CD1c-positive myeloid dendritic cell (primary cell): Measurements from ENCODE around the gene PPP1R3E.
"Not testable (repeated sequence)": the region's sequence is repeated elsewhere in the genome, so short reads cannot be mapped to it uniquely, and the experiment has no call there.

Experiments
- DNase-seq: peaks from one replicate; pipeline ENCODE4 v3.0.0-alpha.2; 2016; ENCODE audit errors: extremely low spot score

The PPP1R3E gene

DNA sequence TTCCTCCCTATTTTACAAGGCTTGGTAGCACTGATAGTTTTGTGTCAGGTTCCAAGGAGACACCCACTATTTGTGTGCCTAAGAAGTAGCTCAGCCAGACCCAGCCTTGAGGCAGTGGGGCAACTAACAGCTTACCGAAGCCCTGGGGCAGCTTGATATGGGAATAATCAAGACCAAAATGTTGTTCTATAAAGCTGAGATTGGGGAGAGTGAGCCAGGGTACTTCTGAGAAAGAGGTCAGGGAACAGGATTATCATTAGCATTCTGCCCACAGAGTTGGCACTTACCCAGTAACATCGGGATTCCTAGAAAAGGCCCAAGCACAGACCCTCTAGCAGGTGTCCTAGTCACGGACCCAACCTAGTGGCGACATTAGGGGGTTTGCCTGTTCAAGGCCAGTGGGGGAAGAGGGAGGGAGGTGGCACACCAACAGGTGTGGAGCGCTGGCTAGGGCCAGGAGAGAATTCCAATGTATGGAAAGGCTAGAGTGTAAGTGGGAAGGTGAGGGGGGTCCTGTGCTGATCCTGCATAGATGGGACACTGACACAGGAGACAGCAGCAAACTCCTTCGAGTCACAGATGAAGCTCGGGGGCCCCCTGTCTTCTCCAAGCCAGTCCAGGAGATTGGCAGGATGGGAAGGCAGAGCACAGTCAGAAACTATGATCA, 4.9 kb downstream of the PPP1R3E start:
- no peak for DNase-seq

DNA sequence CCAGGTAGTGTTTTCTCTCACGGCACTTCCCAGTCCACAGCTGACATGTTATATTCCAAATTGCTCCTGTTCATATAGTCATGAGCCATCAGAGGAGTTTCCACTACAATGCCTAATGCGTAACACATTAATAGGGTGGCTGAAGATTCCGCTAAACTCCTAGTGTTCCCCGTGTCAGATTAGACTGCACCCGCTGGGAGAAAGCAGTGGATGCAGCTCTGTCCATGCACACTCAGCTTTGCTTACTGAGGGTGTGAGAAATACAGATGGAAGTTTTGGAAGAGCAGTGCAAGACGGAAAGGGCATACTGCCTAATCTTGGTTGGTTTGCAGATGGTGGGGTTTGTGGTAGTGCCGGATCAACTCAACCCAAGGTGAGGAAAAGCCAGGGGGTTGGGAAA, 5.6 kb downstream of the PPP1R3E start:
- no peak for DNase-seq

DNA sequence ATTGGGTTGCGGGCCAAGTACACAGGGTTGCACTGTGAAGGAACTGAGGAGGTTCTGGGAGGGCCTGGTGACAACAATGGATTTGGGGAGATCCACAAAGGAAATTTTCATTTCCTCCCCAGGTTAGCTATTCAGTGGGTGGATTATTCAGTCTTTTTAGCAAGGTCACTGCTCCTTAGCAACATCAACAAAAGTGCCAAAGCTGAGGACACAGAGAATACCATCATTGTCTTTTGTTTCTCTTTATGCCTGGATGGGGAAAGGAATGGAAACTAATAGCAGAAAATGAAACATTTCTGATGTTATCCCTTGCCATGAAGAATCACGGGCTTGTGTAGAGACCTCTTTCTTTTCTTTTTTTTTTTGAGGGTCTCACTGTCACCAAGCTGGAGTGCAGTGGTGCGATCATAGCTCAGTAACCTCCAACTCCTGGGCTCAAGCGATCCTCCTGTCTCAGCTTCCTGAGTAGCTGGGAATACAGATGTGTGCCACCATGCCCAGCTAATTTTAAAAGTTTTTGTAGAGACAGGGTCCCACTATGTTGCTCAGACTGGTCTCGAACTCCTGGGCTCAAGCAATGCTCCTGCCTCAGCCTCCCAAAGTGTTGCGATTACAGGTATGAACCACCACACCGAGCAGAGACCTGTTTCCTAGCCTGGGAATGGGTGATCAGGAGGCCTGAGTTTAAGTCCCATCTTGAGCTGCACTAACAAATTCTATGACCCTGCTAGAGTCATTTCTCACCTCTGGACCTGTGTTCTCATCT, 6.5 kb downstream of the PPP1R3E start:
- no peak for DNase-seq

DNA sequence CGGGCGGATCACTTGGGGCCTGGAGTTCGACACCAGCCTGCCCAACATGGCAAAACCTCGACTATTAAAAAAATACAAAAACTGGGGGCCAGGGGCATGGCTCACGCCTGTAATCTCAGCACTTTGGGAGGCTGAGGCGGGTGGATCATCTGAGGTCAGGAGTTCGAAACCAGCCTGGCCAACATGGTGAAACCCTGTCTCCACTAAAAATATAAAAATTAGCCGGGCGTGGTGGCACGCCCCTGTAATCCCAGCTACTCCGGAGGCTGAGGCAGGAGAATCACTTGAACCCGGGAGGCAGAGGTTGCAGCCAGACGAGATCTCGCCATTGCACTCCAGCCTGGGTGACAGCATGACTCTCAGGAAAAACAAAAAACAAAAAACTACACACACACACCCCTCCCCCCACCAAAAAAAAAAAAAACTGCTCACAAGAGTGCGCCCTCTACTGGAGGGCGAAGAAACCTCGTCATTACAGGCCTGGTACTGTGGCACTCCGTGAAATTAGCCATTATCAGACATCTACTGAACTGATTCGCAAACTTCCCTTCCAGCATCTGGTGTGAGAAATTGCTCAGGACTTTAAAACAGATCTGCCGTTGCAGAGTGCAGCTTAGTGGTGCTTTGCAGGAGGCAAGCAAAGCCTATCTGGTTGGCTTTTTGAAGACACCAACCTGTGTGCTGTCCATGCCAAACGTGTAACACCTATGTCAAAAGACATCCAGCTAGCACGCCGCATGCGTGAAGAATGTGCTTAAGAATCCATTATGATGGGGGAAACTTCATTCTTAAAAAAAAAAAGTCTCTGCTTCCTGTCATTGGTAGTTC, 7.7 kb downstream of the PPP1R3E start:
- DNase-seq, result peak; percentile 82

DNA sequence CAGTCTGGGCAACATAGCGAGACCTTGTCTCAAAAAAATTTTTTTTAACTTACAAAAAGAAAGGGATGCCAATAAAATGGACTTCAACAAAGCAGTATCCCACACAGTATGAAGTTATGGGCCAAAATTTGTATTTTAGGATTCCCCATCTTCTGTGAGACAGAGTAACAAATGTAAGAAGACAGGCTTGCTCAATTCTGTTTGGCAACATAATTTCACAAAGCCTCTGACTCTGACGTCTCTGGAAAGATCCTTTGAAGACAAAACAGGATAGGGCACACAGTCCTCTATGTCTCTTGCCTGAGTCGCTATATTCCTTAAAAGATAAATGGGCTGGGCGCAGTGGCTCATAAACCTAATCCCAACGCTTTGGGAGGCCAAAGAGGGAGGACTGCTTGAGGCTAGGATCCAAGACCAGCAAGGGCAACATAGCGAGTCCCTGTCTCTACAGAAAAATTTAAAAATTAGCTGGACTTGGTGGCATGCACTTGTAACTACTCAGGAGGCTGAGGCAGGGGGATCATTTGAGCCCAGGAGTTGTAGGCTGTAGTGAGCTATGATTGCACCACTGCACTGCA, 15.7 kb downstream of the PPP1R3E start:
- DNase-seq, result no peak

DNA sequence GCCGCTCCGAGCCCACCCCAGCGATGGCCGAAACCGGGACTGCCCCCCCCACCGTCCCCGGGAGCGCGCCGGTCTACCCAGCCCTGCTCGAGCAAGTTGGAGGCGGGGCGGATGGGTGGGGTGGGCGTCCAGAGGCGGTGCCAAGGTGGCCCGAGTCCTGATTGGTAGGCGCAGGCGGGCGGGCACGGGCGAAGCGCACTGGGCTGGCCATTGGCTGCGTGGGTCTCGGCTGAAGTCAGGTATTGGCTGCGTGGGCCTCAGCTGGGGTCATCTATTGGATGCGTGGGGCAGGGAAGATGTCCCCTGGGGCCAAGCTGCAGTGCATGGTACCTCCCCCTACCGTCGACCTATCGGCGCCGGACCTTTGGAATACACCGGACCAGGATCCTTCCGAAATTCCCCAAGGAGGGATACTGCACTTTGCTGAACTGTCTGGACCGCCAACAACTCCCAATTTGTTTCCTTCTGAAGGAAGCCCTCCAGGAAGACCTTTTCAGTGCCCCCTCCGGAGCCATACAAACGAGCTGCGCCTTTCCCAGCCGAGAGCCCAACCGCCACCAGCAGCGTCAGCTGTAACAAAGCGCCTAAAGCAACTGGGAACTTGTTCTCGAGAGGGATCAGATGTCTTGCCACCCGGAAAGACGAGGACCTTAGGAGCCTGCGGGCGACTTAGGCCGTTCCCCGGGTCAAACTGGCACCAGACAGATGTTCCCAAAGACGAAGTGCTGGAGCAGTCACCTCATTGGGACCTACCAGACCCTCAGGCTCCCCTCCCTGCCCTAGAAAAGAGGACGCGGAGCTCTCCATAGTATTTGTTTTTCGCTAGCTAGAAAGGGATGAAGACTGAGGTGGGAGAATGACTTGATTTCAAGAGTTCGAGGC, 16.4 kb downstream of the PPP1R3E start, which contains the start of gene HOMEZ:
Gene HOMEZ (minus strand): TSS at position 113 of the 882 bp plus-strand sequence. CDS start 180 bp downstream, outside the sequence.
- DNase-seq, result peak; percentile 97

DNA sequence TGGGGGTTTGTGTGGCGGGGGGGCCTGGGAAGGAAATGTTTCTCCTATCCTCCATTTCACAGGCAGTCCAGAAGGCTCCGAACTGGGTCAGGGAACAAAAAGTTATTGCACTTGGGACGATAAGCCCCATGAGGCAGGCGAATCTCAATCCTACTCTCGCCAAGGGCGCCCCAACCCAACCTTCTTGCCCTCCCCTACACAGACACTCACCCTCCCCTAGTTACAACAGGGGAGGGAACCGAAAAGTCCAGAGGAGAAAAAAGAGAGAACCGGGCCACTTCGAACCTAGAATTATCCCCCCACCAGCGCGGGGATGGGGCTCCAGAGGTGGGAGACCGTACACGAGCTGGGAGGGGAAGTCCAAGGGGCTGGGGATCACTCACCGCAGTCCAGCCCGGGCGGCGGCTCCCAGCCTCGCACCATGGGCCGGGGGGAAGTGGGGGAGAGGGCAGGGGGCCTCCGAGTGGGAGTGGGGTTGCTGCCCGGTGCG, 17.1 kb downstream of the PPP1R3E start:
- DNase-seq, result peak; percentile 69

DNA sequence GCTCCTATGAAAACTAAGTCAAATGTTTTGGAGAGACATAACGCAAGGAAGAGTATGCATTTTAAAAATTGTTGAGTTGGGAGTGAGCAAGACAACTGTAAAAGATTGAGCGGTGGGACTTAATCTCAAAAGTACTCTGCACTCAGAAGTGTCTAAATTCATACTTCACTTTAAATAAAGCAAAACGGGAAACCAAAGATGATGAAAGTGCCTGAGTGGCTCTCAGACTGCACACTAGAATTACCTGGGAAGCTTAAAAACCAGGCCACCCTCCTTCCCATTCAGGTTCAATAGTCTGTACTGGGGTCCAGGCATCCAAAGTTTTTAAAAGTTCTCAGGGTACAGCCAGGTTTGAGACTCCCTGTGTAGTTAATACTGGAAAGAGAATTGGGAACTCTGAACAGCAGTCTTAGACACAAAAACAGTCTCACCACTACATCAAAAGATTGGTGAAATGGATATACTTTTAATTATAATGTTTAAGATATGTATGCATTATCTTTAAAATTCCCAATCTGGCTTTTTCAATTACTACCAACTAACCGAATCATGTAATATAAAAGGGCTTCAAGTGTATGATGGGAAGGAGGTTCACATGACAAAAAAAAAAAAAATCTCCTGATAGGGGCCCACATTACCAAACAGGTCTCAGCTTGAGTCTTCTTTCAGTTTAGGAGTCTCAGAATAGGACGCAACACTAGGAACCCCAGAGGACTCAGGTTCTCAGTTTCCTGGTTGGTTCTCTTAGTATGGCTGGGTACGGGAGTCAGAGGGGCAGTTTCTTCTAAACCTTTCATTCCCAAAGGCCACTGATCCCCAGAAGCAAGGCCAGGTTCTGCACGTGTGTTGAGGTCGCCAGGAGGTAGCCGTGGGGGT, 17.8 kb downstream of the PPP1R3E start:
- peak; percentile 30 for DNase-seq

DNA sequence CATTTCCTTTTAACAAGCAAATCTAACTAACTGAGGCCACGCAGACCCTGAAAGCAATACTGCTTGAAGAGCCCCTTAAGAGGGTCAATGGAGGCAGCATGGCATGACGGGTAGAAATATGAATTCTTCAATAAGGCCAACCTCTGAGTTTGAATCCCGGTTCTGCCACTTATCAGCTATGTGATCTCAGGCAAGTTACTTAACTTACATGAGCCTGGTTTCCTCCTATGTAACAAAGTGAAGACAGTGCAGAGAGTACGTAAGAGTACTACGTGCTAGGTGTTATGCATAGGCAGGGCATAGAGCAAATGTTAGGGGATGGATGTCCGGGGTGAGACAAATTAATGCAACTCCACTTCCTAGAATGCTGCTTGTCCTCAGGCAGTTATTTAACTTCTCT, 21.4 kb downstream of the PPP1R3E start:
- DNase-seq, result no peak

DNA sequence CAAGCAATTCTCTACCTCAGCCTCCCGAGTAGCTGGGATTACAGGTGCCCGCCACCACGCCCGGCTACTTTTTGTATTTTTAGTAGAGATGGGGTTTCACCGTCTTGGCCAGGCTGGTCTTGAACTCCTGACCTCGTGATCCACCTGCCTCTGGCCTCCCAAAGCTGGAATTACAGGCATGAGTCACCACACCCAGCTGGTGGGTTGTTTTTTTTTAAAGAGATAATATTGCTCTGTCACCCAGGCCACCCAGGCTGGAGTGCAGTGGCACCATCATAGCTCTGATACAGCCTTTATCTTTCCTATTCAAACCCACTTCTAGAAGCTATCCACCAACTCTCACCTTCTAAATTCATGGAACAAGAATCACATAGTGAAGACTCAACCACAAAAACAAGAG, 24.7 kb downstream of the PPP1R3E start:
- DNase-seq, result not testable (repeated sequence)

DNA sequence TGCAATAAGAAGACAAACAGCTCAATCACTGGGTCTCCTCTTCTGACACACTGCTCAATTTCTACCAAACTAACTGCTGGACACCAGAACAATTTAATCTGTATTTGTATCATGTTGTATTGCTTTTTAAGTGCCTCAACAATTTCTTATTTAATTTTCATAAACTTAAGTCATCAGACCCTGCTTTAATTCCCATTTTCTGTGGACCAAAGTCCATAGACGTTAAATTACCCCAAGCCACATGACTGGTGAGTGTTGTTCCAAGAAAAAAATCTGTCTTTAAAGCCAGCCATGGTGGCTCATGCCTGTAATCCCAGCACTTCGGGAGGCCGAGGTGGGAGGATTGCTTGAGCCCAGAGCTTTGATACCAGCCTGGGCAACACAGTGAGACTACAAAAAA, 25.5 kb downstream of the PPP1R3E start:
- DNase-seq, result no peak

DNA sequence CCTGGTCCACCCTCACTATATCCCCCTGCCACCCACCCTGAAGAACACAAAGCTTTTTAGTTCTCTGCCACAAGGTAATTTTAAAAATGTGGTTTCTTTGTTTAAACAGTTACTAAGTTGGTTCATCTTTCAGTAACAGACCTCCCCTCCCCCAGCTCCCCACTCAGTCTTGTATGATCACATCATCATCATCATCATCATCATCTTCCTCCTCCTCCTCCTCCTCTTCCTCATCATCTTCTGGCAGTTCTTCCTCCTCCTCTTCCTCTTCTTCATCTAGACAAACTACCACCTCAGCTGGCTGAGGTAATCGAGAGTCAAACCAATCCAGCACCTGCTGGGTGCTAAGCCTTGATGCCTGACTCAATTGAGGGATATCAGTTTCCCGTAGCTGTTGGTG, 27.2 kb downstream of the PPP1R3E start:
- no peak for DNase-seq

DNA sequence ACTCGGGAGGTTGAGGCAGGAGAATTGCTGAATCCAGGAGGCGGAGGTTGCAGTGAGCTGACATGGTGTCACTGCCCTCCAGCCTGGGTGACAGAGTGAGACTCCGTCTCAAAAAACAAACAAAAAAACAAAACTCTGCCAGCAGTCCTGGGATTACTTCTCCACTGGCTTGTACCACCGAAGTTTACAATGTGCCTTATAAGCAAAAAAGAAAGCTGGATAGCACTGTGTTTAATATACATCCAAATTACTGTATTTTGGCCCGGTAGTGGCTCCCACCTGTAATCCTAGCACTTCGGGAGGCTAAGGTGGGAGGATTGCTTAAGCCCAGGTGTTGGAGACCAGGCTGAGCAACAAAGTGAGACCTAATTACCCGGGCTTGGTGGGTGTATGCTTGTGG, 33.5 kb downstream of the PPP1R3E start:
- DNase-seq, result no peak

DNA sequence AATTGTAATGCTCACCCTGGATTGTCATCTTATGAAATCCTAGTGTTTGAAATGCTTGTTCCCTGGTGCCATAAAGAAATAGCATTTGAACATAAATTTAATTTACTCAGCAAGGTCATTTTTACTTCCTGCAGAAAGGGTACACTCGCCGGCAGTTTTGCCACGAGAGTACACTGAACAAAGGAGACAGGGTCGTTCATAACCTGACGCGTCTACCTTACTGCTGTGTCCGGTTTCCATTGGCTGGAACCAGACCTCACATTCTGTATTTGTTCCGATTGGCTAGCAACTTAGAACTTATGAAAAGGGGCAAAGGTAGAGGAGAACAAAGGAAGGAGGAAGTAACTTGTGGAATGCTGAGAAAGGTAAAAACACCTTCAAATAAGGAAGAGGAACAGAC, 41.8 kb downstream of the PPP1R3E start:
- DNase-seq, result not testable (repeated sequence)

DNA sequence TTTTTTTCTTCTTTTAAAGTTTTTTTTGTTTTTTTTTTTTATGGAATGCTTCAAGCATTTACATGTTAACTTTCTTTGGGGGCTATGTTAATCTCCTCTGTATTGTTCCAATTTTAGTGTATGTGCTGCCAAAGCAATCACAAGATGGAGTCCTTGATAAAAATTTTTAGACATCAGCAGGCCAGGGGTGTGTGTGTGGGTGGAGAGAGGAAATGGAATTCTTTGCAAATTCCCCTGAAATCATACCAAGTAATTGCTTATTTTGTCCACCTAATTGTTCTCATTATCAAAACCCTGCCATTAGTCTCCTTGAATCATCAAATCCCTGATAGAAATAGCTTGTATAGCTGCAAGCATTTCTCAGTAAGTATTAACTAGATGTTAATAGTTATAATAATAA, 43.2 kb downstream of the PPP1R3E start:
- peak; percentile 25 for DNase-seq

DNA sequence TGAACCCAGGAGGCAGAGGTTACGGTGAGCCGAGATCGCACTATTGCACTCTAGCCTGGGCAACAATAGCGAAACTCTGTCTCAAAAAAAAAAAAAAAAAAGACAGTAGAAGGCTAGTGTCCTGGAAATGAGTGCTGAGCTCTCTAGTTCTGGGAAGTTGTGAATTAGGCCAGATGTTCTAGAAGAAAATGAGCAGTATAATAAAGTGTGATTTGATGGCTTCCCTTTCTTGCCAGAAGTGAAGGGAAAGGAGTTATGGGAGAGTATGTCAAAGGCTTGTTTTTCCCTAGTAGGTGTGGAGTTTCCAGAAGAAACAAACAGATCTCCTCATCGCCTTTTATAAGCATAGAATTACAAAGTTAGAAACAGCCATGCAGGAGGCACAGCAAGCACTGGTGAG, 44.4 kb downstream of the PPP1R3E start:
- DNase-seq, result no peak

DNA sequence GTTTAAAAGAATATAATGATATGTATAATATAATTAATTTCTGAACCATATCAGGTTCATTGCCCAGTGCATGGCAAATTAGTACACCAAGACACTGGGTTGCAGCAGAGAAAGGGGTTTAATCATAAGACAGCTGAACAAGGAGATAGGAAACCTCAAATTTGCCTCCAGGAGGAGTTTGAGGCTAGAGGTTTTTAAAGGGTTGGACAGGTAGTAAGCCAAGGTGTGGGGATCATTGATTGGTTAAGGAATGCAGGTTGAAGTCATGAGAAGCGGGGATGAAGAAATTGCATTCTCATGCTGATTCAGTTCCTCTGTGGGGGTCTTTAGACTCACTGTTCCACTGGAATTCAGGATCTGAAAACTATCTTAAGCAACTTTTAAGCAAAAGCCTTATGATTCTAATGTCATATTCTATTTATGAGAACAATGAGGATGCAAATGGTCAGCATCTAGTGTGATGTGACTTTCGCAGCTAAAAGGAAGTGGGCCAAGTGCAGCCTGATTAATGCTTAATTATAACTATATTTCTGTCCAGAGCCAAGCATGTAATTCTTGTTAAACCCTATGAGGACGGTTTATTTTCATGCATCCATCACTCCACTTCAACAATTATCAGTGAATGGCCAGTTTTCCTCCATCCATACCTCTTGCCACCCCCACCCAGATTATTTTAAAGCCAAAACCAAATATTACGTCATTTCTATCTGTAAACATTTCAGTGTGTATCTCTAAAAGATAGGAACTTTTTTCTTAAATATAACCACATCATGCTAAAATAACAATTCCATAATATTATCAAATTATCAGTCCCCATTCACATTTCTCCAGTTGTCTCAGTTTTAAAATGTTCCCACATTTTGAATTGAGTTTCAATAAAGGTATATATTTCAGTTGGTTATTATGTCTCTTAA, 50.0 kb downstream of the PPP1R3E start:
- peak; percentile 82 for DNase-seq

DNA sequence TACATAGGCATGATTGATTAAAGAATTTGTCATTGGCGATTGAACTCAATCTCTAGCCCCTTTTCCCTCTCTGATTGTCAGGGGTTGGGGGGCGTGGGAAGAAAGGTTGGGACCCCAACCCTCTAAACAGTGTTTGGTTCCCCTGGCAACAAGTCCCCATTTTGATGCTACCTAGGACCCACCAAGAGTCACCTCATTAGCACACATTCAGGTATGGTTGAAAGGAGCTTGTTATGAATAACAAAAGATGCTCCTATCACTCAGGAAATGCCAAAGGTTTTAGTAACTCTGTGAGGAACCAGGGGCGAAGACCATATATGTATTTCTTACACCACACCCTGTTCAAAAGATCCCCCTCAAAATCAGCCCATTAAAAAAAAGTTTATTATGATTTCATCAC, 50.7 kb downstream of the PPP1R3E start:
- DNase-seq, result no peak

DNA sequence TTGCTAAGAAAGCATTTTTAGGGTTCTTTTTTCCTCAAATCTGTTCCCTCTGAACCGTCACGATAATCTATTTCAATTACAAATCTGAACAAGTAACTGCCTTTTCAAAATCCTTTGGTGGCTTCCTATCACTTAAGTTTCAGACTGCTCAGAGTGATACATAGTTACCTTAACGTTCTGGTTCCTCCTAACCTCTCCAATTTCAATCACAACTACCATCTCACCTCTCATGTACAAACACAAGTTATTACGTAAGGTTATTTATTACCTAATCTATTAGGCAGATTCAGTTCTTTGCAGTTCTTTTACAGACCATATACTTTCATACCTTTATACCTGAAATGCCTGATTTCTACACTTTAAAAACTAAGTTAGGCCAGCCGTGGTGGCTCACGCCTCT, 52.8 kb downstream of the PPP1R3E start:
- DNase-seq, result no peak
